SK-N-SH treated with all-trans-retinoic acid at 6 μM for 48 hours (cell line): ENCODE results near the gene RPS6KA2.

Experiments
- ATAC-seq: fragments of 200-7000 bp; cut with Tn5 transposase; 3 replicates; pipeline ENCODE4 v1.9.1; 2020; ENCODE audit warnings: mild to moderate bottlenecking, moderate library complexity
- BACH2 ChIP-seq: fragments of 250-450 bp; sonication (Bioruptor Pico); IDR thresholded peaks from 2 replicates; pipeline ENCODE4 v1.9.0; 2021; ENCODE audit warnings: mild to moderate bottlenecking, borderline replicate concordance
- CSRNP3 ChIP-seq: fragments of 250-450 bp; sonication (Bioruptor Pico); IDR thresholded peaks from 2 replicates; pipeline ENCODE4 v1.5.1; 2021; ENCODE audit warnings: mild to moderate bottlenecking, moderate library complexity
- GLIS3 ChIP-seq: fragments of 250-450 bp; sonication (Bioruptor Pico); IDR thresholded peaks from 2 replicates; pipeline ENCODE4 v1.5.0; 2020; ENCODE audit warnings: mild to moderate bottlenecking, moderate library complexity
- ISL1 ChIP-seq: fragments of 250-450 bp; sonication (Bioruptor Pico); IDR thresholded peaks from 2 replicates; pipeline ENCODE4 v2.1.2; 2022; ENCODE audit warnings: mild to moderate bottlenecking, moderate library complexity
- PATZ1 ChIP-seq: fragments of 250-450 bp; sonication (Bioruptor Pico); IDR thresholded peaks from 2 replicates; pipeline ENCODE4 v1.8.0; 2020; ENCODE audit warnings: mild to moderate bottlenecking, moderate library complexity, borderline replicate concordance
- PPARA ChIP-seq: fragments of 250-450 bp; sonication (Bioruptor Pico); IDR thresholded peaks from 2 replicates; pipeline ENCODE4 v1.5.0; 2020; ENCODE audit warnings: mild to moderate bottlenecking, borderline replicate concordance
- RARB ChIP-seq: fragments of 250-450 bp; sonication (Bioruptor Pico); IDR thresholded peaks from 2 replicates; pipeline ENCODE4 v1.8.0; 2021; ENCODE audit warnings: mild to moderate bottlenecking, moderate library complexity
- SNAI2 ChIP-seq: fragments of 250-450 bp; sonication (Bioruptor Pico); IDR thresholded peaks from 2 replicates; pipeline ENCODE4 v1.5.0; 2020; ENCODE audit warnings: mild to moderate bottlenecking, moderate library complexity
- TCF4 ChIP-seq: fragments of 250-450 bp; sonication (Bioruptor Pico); IDR thresholded peaks from 2 replicates; pipeline ENCODE4 v1.8.0; 2021; ENCODE audit warnings: mild to moderate bottlenecking, moderate library complexity, borderline replicate concordance
- TOX ChIP-seq: fragments of 250-450 bp; sonication (Bioruptor Pico); IDR thresholded peaks from 2 replicates; pipeline ENCODE4 v1.8.0; 2021; ENCODE audit warnings: mild to moderate bottlenecking, moderate library complexity, borderline replicate concordance
- ZC3H10 ChIP-seq: fragments of 250-450 bp; sonication (Bioruptor Pico); IDR thresholded peaks from 2 replicates; pipeline ENCODE4 v1.5.1; 2021; ENCODE audit warnings: mild to moderate bottlenecking, moderate library complexity
- ZFP3 ChIP-seq: fragments of 250-450 bp; sonication (Bioruptor Pico); IDR thresholded peaks from 2 replicates; pipeline ENCODE4 v1.5.0; 2020; ENCODE audit warnings: mild to moderate bottlenecking, moderate library complexity
- ZFP30 ChIP-seq: fragments of 450-650 bp; formaldehyde crosslinking; IDR thresholded peaks from 2 replicates; pipeline ENCODE4 v1.5.0; 2022; ENCODE audit warnings: mild to moderate bottlenecking, moderate library complexity
- ZNF565 ChIP-seq: fragments of 450-650 bp; formaldehyde crosslinking; conservative IDR thresholded peaks from 2 replicates; pipeline ENCODE4 v1.5.0; 2020; ENCODE audit warnings: low read depth, mild to moderate bottlenecking, moderate library complexity
- ZNF70 ChIP-seq: fragments of 450-650 bp; formaldehyde crosslinking; IDR thresholded peaks from 2 replicates; pipeline ENCODE4 v1.5.0; 2020; ENCODE audit warnings: mild to moderate bottlenecking, moderate library complexity
- TF ChIP-seq, protein P1 (sequence below): fragments of 250-450 bp; sonication (Bioruptor Pico); IDR thresholded peaks from 2 replicates; pipeline ENCODE4 v1.8.0; 2021; ENCODE audit warnings: low read depth, mild to moderate bottlenecking, moderate library complexity, borderline replicate concordance

The RPS6KA2 gene

DNA sequence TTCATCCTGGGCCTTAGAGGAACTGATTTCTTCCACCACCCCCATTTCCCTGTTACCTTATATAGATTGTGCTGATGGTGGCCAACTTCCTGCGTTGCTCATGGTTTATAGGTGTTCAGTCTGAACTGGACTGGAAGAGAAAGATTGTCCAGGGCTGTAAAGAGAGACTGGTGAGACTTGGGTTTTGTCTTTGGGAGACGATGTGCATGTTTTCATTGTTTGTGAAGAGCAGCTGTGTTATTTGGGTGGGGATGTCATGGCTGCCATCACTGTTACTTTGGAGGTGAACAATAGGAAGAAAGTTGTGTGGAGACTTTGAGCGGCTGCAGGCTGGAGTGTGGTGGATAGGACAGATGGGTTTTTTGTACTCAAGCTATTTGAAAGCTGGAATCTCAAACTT lies 228.7 kb downstream of the RPS6KA2 start:
- TF ChIP-seq RARB (CRISPR knock-in tag) (no peak), PATZ1 (CRISPR knock-in tag) (no peak), ZFP3 (CRISPR knock-in tag) (no peak)
- TF ChIP-seq, protein P1, sequence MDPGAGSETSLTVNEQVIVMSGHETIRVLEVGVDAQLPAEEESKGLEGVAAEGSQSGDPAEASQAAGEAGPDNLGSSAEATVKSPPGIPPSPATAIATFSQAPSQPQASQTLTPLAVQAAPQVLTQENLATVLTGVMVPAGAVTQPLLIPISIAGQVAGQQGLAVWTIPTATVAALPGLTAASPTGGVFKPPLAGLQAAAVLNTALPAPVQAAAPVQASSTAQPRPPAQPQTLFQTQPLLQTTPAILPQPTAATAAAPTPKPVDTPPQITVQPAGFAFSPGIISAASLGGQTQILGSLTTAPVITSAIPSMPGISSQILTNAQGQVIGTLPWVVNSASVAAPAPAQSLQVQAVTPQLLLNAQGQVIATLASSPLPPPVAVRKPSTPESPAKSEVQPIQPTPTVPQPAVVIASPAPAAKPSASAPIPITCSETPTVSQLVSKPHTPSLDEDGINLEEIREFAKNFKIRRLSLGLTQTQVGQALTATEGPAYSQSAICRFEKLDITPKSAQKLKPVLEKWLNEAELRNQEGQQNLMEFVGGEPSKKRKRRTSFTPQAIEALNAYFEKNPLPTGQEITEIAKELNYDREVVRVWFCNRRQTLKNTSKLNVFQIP: no peak
- ATAC-seq: no peak

DNA sequence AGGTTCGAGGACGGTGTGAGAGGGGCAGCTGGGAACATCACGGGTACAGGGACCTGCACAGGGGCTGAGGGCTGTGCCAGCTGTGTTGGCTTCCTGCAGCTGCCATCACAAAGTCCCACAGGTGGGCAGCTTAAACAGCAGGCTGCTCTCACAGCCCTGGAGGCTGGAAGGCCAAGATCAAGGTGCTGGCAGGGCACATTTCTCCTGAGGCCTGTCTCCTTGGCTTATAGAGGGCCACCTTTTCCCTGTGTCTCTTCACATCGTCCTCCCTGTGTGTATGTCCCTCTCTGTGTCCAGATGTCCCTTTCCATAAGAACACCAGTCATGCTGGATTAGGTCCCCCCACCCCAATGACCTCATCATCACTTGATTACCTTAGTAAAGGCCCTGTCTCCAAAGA lies 229.2 kb downstream of the RPS6KA2 start:
- ATAC-seq: no peak
- TF ChIP-seq, protein P1: no peak
- no peak for TF ChIP-seq BACH2 (CRISPR knock-in tag)
- TF ChIP-seq, all 23 proteins: peak for 0

DNA sequence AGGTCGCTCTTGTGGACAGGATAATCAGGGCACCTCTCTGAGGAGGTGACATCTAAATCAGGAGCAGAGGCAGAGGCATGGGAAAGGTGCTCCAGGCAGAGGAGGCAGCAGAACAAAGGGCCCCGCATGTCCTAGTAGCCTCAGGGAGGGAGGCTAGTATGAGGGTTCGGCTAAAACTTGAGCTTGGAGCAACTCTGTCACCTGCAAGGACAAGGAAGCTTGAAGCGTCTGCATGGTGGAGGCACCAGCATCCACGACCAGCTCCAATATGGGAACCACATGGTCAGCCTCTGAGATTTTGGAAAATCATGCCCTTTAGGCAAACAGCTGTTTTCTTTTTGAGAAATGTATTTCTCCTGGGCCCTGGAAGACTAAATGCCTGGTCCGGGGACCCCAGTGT lies 231.3 kb downstream of the RPS6KA2 start:
- no peak for TF ChIP-seq SNAI2 (CRISPR knock-in tag)
- TF ChIP-seq CSRNP3 (CRISPR knock-in tag): no peak
- no peak for TF ChIP-seq ZFP3 (CRISPR knock-in tag)
- no peak for TF ChIP-seq BACH2 (CRISPR knock-in tag)
- no peak for TF ChIP-seq PPARA (CRISPR knock-in tag)
- TF ChIP-seq ISL1 (CRISPR knock-in tag): no peak
- TF ChIP-seq GLIS3 (CRISPR knock-in tag): no peak
- TF ChIP-seq, protein P1: no peak
- no peak for ATAC-seq

DNA sequence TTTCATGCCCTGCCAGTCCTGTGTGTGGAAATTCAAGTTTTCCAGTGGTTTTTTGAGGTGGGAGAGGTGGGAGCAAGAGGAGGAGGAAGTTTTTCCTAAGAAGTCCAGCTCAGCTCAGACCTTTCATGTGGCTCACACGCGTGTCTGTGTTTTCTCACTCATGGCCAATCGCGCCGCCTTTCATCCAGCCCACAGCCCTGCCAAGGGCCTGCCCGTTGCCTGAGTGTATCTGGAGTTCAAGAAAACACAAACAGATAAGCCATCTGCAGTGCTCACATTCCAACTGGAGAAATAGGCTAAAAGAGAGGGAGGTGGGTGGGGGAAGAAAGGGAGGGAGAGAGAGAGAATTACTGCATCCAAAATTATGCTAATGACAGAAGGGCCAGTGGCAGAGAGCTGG lies 231.7 kb downstream of the RPS6KA2 start:
- TF ChIP-seq ZC3H10 (CRISPR knock-in tag): no peak
- TF ChIP-seq TOX (CRISPR knock-in tag): no peak
- no peak for TF ChIP-seq ZFP30 (CRISPR knock-in tag)
- no peak for TF ChIP-seq TCF4 (CRISPR knock-in tag)
- no peak for TF ChIP-seq ZNF70 (CRISPR knock-in tag)
- TF ChIP-seq ZNF565 (CRISPR knock-in tag): no peak
- TF ChIP-seq ISL1 (CRISPR knock-in tag): no peak
- TF ChIP-seq, all 23 proteins: peak for 0
- ATAC-seq: no peak; the same call in 2 of the 3 replicates

DNA sequence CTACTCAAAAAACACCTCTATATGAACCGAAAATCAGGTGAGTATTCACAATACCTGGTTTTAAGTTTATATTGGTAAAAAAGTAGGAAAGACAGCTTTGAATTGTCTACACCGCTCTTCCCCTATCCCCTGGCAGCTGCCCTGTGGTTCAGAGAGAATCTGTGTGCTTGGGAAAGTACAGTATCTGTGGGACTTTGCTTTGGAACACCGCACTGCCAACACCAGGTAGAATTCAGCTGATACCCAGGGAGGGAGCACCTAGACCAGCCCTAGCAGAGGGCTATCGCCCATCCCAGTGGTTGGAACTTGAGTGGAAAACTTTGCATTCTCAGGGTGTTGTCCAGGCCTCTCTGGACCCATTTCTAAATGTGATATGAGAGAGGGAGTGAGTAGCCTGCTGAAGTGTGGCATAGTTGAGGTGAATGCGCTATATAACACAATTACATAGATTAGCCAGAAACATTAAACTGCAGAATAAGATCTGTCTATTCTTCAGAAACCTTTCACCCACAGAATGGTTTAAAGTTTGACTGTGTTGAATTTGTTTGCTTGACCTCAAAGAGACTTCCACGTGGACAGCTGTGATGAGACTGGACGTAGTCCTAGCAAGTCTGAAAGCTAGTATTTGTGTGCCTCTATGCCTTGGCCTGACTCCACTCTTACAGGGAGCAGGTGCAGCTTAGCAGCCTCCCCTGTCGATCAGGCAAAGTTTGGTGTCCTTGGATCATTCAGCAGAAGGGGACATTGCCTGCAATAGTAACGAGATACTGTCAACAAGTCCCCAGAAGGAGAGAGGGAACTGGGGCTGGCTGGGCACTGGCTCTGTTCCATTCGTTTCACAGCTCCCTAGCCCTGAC lies 232.8 kb downstream of the RPS6KA2 start:
- ATAC-seq: no peak
- no peak for TF ChIP-seq SNAI2 (CRISPR knock-in tag)
